NCI-H748 treated with DMSO at 0.1 percent for 48 hours (cell line): ENCODE data around the gene NDE1.

Source experiments
- DNase-seq: peaks from one replicate; lab custom pipeline; 2025; lab: John Stamatoyannopoulos, UW

NDE1 gene

GRCh38 chr16:15739464-15739863 lies 89.4 kb downstream of the NDE1 start:
- no peak for DNase-seq

GRCh38 chr16:15739950-15740349 lies 89.9 kb downstream of the NDE1 start:
- DNase-seq, result no peak

- DNase-seq, result no peak
These were observed 91.3 kb downstream of the NDE1 start for GRCh38 chr16:15741207-15741871.

GRCh38 chr16:15742716-15743115 lies 92.7 kb downstream of the NDE1 start:
- no peak for DNase-seq

GRCh38 chr16:15743657-15744056 lies 93.6 kb downstream of the NDE1 start:
- no peak for DNase-seq

GRCh38 chr16:15746332-15746731 lies 96.3 kb downstream of the NDE1 start:
- DNase-seq, result no peak

- no peak for DNase-seq
These were observed 97.9 kb downstream of the NDE1 start for GRCh38 chr16:15747937-15748336.

- no peak for DNase-seq
These were observed 98.6 kb downstream of the NDE1 start for GRCh38 chr16:15748654-15749053.

GRCh38 chr16:15749371-15749770 lies 99.3 kb downstream of the NDE1 start:
- no peak for DNase-seq

- no peak for DNase-seq
These were observed 99.9 kb downstream of the NDE1 start for GRCh38 chr16:15749985-15750384.

- no peak for DNase-seq
These were observed 101.9 kb downstream of the NDE1 start for GRCh38 chr16:15751940-15752339.

GRCh38 chr16:15752717-15753488 lies 102.9 kb downstream of the NDE1 start:
- no peak for DNase-seq

GRCh38 chr16:15754821-15755534 lies 104.9 kb downstream of the NDE1 start:
- DNase-seq, result no peak

- no peak for DNase-seq
These were observed 107.0 kb downstream of the NDE1 start for GRCh38 chr16:15757077-15757386.

GRCh38 chr16:15757630-15758251 lies 107.7 kb downstream of the NDE1 start:
- no peak for DNase-seq

- no peak for DNase-seq
These were observed 109.0 kb downstream of the NDE1 start for GRCh38 chr16:15759070-15759469.

- no peak for DNase-seq
These were observed 110.1 kb downstream of the NDE1 start for GRCh38 chr16:15760129-15760528.

- DNase-seq, result no peak
These were observed 114.1 kb downstream of the NDE1 start for GRCh38 chr16:15764112-15764511.

GRCh38 chr16:15765116-15765515 lies 115.1 kb downstream of the NDE1 start:
- no peak for DNase-seq

GRCh38 chr16:15765880-15766279 lies 115.8 kb downstream of the NDE1 start:
- DNase-seq, result no peak

GRCh38 chr16:15766918-15767317 lies 116.9 kb downstream of the NDE1 start:
- DNase-seq, result no peak

- DNase-seq, result no peak
These were observed 118.2 kb downstream of the NDE1 start for GRCh38 chr16:15768201-15768600.

- no peak for DNase-seq
These were observed 119.2 kb downstream of the NDE1 start for GRCh38 chr16:15769239-15769638.
